ENCODE measurements around the gene FASN. TPM values are rescaled to one million over a fixed set of nuclear protein-coding genes. Genes with fewer than 3 reads are reported as not detected.

Gene FASN
- total and polyA plus RNA-seq, 2 of the 13 experiments (the other 11 are each of a cell fraction or from before 2014, with no cell fraction given), result 51.7 to 101 TPM

GRCh38 chr17:82055023-82055964 is 42.7 kb downstream of the FASN start (continued):
- TF ChIP-seq ZBTB21 (CRISPR knock-in tag; IDR thresholded peaks at IDR 0.05) (no peak), POLR2AphosphoS5 (IDR thresholded peaks at IDR 0.05; ENCODE audit: low read depth, low read length) (peak; percentile 29; the same call in 1 of the 2 replicates), ZNF772 (CRISPR knock-in tag; IDR thresholded peaks at IDR 0.05) (no peak), U2AF1 (optimal IDR thresholded peaks at IDR 0.05; ENCODE audit: low read depth, low read length) (no peak), TFAP4 (IDR thresholded peaks at IDR 0.05; ENCODE audit: borderline replicate concordance, low read depth) (no peak), IRF2 (CRISPR knock-in tag; IDR thresholded peaks at IDR 0.05) (no peak), ZNF280D (CRISPR knock-in tag; IDR thresholded peaks at IDR 0.05) (no peak), ZC3H13 (CRISPR knock-in tag; IDR thresholded peaks at IDR 0.05) (0 out of 2 replicates have a peak, but pooled peaks have one; percentile 7)

Data from HepG2 (cell line).